ENCODE measurements around the gene CEP72.

CEP72 gene

DNA sequence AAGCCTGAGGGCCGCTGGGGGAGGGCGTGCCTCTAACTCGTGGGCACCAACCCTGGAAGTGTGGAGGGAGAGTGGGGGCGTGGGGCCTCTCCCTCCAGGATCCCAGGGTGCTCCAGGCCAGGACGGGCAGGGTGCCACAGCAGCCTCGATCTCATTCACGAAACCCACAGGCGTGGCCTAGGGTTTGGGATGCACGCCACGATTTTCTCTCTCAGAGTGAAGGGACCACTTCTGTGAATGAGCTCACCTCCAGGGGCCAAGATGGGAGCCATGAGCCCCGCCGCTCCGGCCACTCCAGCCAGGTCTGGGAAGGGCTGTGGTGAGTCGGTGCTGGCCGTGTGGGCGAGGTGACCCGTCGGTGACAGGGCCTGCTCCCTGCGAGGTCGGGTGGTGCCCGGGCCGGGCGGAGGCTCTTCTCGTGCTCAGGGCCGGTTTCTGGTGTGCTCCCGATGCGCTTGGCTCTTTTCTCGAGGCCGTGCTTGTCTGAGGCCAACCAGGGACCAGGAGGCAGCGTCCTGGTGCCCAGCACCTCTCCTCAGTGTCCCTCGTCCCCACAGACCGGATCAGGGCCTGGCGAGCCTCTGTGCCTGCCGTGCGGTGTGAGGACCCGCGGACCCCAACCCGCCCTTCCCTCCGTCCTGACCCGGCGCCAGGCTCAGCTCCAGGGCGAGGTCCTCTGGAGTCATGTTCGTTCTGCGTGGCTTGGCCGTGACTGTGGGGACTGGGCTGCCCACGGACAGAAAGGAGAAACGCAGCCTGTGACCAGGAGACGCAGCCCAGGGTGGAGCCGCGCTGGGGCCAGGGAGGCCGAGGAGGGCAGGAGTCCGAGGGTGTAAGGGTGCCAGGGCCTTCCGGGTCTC is 50.0 kb downstream of the CEP72 start:
- no peak for DNase-seq

- DNase-seq = no peak
Observed at GRCh38 chr5:662751-663435, 50.8 kb downstream of the CEP72 start.

- no peak for DNase-seq
Observed at GRCh38 chr5:663436-664342, 51.5 kb downstream of the CEP72 start.

DNA sequence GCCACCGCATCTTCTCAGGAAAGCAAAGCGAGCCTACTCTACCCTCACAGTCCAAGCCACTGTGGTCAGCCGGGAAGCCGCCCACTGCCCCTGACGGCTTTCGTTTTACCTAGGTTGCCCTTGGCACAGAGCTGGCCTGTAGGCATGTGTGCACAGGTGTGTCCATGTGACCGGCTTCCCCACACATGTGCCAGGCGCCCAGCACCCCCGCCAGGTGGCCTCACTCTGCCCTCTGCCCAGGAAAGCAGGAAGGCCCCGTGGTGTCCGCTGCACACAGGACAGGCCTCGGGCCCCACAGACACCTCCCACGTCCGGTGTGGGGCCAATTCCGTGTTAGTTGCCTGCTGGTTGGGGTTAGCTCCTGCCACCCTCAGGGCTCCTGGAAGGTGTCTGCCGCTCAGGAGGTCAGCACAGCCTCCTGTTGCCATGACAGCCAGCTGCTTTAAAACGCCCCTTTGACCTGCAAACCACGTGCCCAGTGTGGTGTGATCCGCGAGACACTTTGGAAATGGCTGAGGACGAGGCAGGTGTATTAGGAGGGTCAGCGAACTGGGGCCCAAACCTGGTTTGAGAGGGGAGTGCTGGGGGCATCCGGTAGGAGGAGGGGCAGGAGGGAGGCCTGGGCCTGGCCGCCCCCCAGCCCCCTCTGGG is 52.3 kb downstream of the CEP72 start:
- DNase-seq = no peak

- no peak for DNase-seq
Observed at GRCh38 chr5:664994-665360, 52.8 kb downstream of the CEP72 start.

GRCh38 chr5:665541-665955 is 53.4 kb downstream of the CEP72 start:
- no peak for DNase-seq

DNA sequence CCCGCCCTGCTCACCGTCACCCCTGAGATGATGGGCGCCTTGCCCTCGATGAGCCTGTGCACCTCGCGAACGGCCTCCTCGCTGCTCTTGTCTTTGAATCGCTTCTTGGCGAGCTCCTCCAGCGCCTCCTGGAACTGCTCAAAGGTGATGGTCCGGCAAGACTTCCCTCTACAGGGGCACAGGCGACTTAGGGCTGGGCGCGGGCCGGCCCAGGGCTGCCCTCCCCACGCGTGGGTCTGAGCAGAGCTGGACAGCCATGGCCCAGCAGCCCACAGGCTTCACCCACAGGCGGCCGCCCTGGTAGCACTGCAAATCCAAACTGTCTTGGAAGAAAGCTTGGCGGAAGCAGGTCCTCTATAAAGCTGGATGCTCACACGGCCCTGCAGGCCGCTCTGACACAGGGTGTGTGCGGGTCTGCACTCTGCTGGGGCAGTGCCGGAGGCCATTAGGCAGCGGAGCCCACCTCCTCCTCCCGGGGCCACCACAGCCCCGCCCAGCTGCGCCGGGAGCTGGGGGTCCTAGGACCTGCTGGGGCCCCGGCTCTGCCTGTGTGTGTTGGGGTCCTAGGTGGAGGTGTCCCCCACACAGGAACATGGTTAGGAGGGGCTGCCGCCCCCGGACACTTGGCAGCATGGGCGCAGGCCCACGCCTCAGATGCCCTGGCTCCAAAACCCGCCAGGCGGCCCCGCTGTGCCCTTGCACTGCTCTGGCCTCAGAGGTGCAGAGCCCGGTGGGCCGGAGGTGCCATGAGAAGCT is 54.0 kb downstream of the CEP72 start:
- DNase-seq = no peak

GRCh38 chr5:666816-667498 is 54.8 kb downstream of the CEP72 start:
- DNase-seq = no peak

DNA sequence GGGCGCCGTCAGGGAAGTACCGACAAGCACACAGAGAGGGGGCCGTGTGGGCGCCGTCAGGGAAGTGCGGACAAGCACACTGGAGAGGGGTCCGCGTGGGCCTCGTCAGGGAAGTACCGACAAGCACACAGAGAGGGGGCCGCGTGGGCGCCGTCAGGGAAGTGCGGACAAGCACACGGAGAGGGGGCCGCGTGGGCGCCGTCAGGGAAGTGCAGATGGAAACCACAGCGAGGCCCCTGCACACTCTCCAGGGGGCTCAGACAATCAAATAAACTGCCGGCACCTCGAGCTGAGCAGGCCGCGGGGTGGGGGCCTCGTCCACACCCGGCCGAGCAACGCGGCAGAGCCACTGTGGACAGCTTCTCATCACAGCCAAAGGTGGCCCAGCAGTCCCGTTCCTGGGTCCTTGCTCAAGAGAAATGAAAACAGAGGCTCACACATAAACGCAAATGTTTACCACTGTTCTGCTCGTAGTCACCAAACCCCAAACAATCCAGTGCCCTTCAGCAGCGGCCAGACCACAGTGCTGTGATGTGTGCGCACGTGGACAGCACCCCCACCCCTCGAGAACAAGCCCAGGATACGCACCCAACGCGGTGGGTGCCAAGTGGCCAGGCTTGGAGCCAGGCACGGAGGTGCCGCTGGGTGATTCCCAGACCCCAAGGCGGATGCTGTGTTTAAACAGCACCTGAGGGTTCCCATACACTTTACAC is 56.3 kb downstream of the CEP72 start:
- DNase-seq = no peak

DNA sequence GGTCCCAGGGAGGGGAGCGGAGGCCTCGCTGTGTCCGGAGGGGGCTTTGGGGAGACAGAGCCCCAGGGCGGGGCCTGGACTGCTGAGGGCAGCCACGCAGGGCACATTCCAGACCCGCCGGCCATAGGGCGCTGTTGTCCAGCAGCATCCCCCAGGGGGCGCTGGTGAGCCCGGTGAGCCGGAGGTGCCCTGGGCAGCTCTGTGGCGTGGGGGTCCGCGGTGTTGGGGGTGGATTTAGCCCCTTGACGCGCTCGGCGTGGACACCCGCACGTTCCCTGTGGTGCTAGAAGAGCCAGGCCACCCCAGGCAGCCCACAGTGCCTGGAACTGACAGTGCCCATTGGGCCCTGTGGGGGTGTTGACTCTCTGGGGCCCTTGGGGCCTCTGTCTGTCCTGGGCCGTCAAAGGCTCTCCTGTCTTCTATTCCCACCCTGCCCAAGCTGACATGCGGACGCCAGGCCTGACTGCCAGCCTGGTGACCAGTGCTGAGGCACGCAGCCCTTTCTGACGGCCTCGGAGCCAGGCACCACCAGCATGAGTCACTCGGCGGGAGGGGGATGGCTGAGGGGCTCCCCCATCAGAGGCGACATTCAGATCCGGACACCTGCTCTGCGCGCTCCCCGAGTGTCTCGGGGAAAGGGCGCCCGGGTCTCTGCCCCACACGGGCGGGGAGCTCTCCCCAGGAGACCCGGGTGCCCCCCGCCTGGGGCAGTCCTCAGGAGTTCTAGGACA is 57.1 kb downstream of the CEP72 start:
- peak; percentile 66 to 71 for DNase-seq

- no peak for DNase-seq
Observed at GRCh38 chr5:669842-670395, 57.8 kb downstream of the CEP72 start.

DNA sequence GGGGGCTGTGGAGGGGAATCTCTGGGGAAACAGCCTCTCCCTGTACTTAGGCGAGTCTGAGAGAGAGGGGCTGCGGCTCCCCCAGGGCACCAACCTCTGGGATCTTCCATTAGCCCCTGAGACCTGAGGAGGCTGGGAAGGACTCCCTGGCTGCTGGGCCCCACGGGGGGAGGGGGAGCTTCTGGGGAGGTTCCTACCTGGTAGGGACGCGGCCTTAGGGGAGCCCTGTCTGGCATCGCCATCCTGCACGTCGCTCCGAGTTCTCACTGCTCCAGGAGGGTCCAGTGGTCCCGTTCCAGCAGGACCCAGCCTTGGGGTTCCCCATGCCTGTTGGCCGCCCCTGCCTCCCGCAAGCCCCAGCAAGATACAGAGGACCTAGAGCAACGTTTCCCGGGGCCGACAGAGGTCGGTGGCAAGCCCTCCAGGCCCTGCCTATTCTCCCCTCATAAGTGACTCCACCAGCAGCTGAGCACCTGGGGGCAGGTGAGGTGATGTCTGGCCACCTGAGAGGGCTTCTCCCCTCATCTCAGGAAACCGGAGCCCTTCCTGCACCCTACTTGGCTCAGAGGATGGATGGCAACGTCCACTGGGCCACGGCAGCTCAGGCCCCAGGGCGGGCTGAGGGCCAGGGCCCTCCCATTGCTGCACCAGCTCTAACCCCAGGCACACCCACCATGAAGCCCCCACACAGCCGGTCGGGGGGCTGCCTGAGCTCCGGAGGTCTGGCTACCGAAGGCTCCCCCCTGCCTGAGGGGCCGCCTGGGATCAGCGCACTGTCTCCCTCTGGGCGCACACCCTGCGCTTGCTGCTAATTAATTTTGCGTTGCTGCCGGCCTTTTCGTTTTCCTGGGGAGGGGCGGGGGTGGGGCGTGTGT is 58.5 kb downstream of the CEP72 start:
- no peak for DNase-seq

- peak; percentile 79 to 81 for DNase-seq
Observed at GRCh38 chr5:671459-672328, 59.6 kb downstream of the CEP72 start.

- DNase-seq = peak; percentile 59 to 63
Observed at GRCh38 chr5:672329-673160, 60.4 kb downstream of the CEP72 start.

- no peak for DNase-seq
Observed at GRCh38 chr5:673161-673830, 61.2 kb downstream of the CEP72 start.

Measured in activated T-cell treated with anti-CD3 and anti-CD28 coated beads, Interleukin-2, amount 50 U/mL, for 48 hours (primary cell).